HL-60/S4 treated with phorbol 12-myristate 13-acetate at 8.2 ng/mL for 4 days and 3 days (cell line): ENCODE results near the gene BICDL1.
"Not testable (repeated sequence)": the region's sequence is repeated elsewhere in the genome, so short reads cannot be mapped to it uniquely, and the experiment has no call there.

Source experiments
- in situ Hi-C: fragments of 300-500 bp; cut with MboI; formaldehyde crosslinking; loops from 2 replicates; pipeline ENCODE4 v1.15.0; 2022; ENCODE audit warnings: low sequenced_read_pairs

Gene BICDL1

DNA sequence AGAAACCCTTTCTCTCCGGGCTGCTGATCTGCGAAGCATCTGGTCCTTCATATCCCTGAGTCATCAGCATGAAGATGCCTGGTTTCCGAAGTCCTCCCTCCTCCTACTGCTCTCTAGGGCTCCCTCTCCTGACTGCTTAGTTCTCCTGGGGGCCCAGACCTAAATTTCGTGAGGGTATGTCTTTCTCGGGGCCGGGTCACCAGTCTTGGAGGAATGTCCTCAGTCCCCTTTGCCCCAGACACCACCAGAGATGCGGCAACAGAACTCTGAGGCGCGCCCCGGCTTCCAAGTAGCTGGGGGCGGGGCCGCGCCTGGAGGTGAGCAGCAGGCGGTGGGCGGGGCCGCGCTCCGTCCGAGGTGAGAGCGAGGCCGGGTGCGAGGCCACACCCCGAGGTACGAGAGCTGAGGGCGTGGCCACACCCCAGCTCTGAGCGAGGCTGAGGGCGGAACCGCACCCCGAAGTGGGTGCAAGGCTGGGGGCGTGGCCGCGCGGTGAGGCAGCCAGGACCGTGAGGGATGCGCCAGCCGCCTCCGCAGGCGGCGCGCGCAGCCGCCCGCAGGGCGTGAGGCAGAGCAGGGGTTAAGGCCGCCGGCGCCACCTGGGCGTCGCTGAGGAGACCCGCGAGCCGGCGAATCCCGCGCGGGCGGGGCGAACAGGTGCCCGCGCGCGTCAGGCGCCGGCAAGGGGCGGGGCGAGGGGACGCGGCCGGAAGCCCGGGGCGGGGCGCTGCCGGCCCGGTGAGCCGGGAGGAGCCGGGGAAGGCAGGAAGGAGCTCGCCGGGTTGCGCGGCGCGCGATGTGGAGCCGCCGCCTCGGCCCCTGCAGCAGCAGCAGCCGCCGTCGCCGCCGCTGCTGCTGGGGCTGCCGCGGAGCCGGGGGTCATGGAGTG is at the start of gene BICDL1:
BICDL1 (plus strand) TSS at position 765 of the 889 bp plus-strand sequence. CDS start 633 bp downstream, outside the sequence.
- in situ Hi-C loops, result no loop called here

- in situ Hi-C loops, result no loop called here
Measured at GRCh38 chr12:119940897-119941296, 48.1 kb upstream of the BICDL1 start.

DNA sequence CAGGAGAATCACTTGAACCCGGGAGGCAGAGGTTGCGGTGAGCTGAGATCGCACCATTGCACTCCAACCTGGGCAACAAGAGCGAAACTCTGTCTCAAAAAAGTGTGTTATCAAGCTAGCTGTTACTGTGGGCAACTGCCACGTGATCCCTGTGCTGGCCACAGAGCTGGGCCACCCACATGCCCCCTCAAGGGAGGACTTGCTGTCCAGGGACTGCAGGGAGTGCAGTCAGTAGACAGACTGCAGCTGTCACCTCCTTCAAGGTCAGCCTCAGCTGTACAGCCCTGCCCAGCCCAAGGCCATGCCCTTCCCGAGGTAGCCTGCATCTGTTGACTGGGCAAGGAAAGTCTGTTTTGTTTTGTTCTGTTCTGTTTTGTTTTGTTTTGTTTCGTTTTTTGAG is 46.6 kb upstream of the BICDL1 start:
- in situ Hi-C loops, result no loop called here

GRCh38 chr12:119946213-119946612 is 42.8 kb upstream of the BICDL1 start:
- in situ Hi-C loops, result no loop called here

DNA sequence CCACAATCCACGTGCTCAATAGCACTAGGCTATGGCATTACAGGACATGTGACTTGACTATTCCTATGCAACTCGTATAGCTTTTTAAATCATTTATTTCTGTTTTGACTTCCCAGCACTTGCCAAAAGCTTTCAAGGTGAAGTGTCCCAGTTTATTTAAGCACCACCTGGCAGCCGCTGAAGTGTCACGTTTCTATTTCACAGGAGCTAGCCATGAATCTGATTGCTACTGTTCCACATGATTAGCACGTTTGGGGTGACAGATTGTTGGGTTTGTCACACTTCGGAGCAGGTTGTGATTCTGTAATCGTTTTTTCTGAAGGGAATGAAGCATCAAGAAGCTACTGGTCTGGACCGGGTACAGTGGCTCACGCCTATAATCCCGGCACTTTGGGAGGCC is 39.9 kb upstream of the BICDL1 start:
- in situ Hi-C loops, result no loop called here

DNA sequence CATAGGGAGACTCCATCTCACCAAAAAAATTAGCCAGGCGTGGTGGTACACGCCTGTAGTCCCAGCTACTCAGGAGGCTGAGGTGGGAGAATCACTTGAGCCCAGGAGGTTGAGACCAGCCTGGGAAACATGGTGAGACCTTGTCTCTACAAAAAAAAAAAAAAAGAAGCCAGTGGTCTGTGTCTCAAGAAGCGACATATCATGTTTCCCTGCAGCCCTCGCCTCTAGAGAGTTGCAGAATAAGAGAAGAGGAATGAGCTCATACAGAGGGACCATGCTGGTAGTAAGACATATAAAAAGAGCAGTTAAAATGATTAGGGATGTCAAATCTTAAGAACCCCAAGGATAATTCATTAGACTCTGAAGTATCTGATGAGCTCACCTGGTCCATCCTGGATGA is 39.4 kb upstream of the BICDL1 start:
- in situ Hi-C loops, result no loop called here

DNA sequence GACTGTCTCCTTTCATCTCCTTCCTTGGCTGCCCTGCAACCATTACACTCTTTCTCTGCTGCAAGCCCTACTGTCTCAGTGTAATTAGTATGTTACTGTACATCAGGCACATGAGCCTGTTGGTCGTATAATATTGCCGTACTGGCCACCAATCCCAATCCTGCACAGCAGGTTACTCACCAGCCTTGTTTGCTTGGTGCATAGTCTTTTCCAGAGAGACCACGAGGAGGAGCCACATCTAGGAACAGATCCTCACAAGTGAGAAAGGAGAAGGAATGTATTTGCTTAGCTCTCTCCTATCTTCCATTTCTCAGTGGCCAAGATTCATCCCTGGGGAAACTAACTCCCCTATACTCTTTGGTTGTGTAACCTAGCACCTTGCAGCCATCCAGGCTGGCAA is 33.0 kb upstream of the BICDL1 start:
- in situ Hi-C loops, result no loop called here

GRCh38 chr12:119957135-119957534 is 31.9 kb upstream of the BICDL1 start:
- in situ Hi-C loops, result no loop called here

- in situ Hi-C loops, result no loop called here
Measured at GRCh38 chr12:119959435-119959834, 29.6 kb upstream of the BICDL1 start.

DNA sequence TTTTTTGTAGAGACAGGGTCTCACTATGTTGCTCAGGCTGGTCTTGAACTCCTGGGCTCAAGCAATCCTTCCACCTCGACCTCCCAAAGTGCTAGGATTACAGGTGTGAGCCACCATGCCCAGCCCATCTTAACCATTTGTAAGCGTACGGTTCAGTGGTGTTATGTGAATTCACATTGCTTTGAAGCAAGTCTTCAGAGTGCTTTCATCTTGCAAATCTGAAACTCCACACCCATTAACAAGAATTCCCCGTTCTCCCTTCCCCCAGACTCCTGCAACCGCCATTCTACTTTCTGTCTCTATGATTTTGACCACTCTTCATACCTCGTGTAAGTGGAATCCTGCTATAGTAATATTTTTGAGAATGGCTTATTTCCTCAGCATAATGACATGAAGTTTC is 24.9 kb upstream of the BICDL1 start:
- in situ Hi-C loops, result no loop called here

DNA sequence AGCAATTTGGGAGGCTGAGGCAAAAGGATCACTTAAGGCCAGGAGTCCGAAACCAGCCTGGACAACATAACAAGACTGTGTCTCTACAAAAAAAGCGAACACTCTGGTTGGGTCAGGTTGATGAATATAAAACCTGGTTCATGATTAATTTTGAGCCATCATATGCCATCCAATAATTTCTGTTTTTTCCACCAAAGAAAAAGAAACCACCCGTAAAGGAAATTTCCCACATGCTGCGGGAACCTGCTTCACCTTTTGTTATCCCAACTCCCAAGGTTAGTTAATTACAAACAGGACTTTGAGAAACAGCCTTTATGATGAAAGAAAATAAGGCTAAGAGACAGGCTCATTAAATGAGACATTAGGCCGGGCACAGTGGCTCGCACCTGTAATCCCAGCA is 24.1 kb upstream of the BICDL1 start:
- in situ Hi-C loops, result no loop called here

- in situ Hi-C loops, result no loop called here
Measured at GRCh38 chr12:119980242-119980641, 8.8 kb upstream of the BICDL1 start.

DNA sequence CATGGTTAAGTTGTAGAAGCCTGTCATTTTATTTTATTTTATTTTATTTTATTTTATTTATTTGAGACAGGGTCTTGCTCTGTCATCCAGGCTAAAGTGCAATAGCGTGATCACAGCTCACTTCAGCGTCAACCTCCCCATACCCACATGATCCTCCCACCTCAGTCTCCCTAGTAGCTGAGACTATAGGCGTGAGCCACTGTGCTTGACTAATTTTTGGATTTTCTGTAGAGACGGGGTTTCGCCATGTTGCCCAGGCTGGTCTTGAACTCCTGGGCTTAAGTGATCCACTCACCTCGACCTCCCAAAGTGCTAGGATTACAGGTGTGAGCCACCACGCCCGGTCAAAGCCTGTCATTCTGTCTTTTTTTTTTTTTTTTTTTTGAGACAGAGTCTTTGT is 8.3 kb upstream of the BICDL1 start:
- in situ Hi-C loops, result not testable (repeated sequence)

DNA sequence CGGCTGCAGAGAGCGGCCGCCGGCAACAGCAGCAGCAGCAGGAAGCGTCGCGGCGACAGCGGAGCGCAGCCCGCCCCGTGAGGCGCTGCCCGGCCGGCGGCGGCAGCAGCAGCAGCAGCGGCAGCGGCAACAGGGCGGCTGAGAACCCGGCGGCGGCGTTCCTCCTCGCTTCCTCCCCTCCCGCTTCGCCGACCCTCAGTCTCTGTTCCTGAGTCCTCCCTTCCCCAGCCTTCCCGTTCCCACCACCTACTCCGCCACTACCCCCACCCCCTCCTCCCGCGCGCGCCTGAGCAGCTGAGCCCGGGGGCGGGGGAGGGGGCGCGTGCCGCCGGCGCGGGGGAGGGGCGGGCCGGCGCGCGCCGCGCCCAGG is 310 bp downstream of the BICDL1 start:
- in situ Hi-C loops, result no loop called here

GRCh38 chr12:119989731-119990381 is 820 bp downstream of the BICDL1 start:
- in situ Hi-C loops, result no loop called here

DNA sequence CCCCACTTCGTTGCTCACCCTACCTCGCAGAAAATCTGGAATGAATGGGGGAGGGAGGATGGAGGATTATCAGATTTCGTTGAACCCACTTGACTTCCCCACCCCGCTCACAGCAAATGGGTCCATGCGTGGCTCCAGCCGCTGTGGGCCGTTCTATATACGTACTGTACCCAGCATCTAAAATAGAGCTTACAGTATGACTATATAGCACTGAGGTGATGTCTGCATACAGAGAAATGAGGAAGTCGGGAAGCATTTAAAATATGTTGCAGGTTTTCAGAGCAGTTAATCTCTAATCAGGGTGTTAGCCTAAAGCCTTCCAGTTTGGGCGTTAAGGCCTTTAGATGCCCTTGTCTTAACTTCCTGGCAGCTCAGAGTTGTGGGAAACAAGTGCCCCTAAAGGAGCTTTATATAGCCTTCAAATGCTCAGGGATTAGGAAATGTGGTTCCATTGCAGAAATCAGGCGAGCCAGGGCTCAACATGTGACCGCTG is 1.4 kb downstream of the BICDL1 start:
- in situ Hi-C loops, result no loop called here

DNA sequence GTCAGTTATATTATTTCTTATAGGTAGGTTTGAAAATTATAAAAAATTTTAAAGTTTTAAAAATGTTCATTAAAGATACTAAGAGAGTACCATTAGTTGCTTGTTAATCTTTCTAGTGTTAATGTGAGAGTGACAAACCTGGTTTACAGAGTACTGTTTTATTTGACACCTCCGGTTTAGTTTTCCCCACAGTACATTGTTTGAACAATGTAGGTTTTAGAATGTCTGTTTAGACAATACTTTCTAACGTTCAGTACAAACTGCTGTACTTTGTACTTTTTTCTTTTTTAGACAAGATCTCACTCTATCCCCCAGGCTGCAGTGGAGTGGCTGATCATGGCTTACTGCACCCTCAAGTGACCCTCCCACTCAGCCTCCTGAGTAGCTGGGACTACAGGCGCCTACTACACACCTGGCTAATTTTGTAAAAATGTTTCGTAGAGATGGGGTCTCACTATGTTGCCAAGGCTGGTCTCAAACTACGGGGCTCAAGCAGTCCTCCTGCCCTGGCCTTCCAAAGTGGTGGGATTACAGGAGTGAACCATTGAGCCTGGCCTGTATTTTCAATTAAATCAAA is 3.2 kb downstream of the BICDL1 start:
- in situ Hi-C loops, result no loop called here

- in situ Hi-C loops, result no loop called here
Measured at GRCh38 chr12:119994892-119995658, 6.0 kb downstream of the BICDL1 start.

- in situ Hi-C loops, result no loop called here
Measured at GRCh38 chr12:119996417-119996816, 7.4 kb downstream of the BICDL1 start.

DNA sequence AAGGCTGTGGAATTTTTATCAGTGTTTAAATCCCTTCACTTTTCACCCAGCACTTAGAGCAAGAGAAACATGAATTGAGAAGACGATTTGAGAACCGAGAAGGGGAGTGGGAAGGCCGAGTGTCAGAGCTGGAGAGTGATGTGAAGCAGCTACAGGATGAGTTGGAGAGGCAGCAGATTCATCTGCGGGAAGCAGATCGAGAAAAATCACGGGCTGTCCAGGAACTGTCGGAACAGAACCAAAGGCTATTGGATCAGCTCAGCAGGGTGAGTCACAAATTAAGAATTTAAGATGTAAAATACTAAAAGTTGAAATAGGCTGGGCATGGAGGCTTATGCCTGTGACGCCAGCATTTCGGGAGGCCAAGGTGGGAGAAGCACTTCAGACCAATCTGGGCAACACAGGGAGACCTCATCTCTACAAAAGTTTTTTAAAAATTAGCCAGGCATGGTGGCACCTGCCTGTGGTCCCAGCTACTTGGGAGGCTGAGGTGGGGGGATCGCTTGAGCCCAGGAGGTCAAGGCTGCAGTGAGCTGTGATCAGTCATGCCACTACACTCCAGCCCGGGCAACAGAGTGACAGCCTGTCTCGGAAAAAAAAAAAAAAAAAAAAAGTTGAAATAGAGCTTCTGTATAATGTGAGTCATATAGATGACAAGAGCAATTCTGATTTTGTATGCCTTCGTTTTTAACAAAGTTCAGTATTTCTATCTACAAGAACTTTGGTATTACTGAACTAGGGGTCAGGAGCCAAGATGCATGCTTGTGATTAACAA is 9.6 kb downstream of the BICDL1 start:
- in situ Hi-C loops, result no loop called here
